Neural cell (in vitro differentiated cells): ENCODE data around the gene ADARB1.

Source experiments
- EP300 ChIP-seq: fragments of 450-650 bp; conservative IDR thresholded peaks from 2 replicates; pipeline ENCODE4 v1.6.1; 2014; ENCODE audit warnings: antibody characterized with exemption, mild to moderate bottlenecking, moderate library complexity; ENCODE audit not compliant: poor library complexity, severe bottlenecking
- EZH2 ChIP-seq: fragments of 200-600, 300-800 bp; shearing (Covaris generic), sonication (generic); IDR thresholded peaks from 2 replicates; pipeline ENCODE4 v1.6.1; 2014; ENCODE audit warnings: antibody characterized with exemption, low read length, borderline replicate concordance, mild to moderate bottlenecking; ENCODE audit not compliant: insufficient read depth, poor library complexity, severe bottlenecking
- POLR2AphosphoS5 ChIP-seq: IDR thresholded peaks from 2 replicates; pipeline ENCODE4 v1.6.1; 2012
- RAD21 ChIP-seq: fragments of 450-650 bp; conservative IDR thresholded peaks from 2 replicates; pipeline ENCODE4 v1.6.1; 2014; ENCODE audit warnings: antibody characterized with exemption, mild to moderate bottlenecking, moderate library complexity
- SMC3 ChIP-seq: fragments of 450-650 bp; conservative IDR thresholded peaks from 2 replicates; pipeline ENCODE4 v1.6.1; 2014; ENCODE audit warnings: antibody characterized with exemption, mild to moderate bottlenecking, moderate library complexity; ENCODE audit not compliant: poor library complexity
- TAF1 ChIP-seq: IDR thresholded peaks from 2 replicates; pipeline ENCODE4 v1.6.1; 2012; ENCODE audit warnings: low read depth
- TF ChIP-seq, protein P1 (sequence below): fragments of 450-650 bp; IDR thresholded peaks from 2 replicates; pipeline ENCODE4 v1.5.1; 2014; ENCODE audit warnings: antibody characterized with exemption, mild to moderate bottlenecking, moderate library complexity; ENCODE audit not compliant: poor library complexity, severe bottlenecking
- TF ChIP-seq, protein P2 (sequence below): IDR thresholded peaks from 2 replicates; pipeline ENCODE4 v1.6.1; 2012; ENCODE audit warnings: borderline replicate concordance

DNA sequence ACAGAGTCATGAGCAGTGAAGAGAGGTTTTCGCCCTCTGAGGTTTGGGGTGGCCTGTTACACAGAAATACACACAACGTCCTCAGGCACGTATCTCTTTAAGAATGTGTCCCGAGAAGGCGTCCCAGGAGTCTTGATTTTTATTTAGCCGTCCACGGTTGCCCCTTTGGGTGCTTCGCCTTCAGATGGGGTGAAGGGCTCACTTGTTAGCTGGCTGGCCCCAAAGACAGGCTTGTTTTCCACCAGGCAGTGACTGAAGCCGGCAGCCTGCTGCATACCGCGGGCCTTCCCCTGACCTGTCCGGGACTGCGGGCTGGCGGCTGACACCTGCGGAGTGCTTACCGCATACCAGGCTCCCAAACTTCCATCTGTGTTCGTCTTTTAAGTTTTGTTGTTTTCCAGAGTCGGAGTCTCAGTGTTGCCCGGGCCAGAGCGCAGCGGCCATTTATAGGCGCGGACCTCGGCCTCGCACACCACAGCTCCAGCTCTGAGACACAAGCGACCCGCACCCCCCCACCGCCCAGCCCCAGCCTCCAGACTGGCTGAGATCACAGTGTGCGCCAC is 1.6 kb upstream of the ADARB1 start:
- TF ChIP-seq EP300, result no peak
- TF ChIP-seq, protein P1, sequence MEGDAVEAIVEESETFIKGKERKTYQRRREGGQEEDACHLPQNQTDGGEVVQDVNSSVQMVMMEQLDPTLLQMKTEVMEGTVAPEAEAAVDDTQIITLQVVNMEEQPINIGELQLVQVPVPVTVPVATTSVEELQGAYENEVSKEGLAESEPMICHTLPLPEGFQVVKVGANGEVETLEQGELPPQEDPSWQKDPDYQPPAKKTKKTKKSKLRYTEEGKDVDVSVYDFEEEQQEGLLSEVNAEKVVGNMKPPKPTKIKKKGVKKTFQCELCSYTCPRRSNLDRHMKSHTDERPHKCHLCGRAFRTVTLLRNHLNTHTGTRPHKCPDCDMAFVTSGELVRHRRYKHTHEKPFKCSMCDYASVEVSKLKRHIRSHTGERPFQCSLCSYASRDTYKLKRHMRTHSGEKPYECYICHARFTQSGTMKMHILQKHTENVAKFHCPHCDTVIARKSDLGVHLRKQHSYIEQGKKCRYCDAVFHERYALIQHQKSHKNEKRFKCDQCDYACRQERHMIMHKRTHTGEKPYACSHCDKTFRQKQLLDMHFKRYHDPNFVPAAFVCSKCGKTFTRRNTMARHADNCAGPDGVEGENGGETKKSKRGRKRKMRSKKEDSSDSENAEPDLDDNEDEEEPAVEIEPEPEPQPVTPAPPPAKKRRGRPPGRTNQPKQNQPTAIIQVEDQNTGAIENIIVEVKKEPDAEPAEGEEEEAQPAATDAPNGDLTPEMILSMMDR, result no peak
- no peak for TF ChIP-seq TAF1
- no peak for TF ChIP-seq POLR2AphosphoS5
- TF ChIP-seq EZH2, result no peak
- TF ChIP-seq, protein P2, sequence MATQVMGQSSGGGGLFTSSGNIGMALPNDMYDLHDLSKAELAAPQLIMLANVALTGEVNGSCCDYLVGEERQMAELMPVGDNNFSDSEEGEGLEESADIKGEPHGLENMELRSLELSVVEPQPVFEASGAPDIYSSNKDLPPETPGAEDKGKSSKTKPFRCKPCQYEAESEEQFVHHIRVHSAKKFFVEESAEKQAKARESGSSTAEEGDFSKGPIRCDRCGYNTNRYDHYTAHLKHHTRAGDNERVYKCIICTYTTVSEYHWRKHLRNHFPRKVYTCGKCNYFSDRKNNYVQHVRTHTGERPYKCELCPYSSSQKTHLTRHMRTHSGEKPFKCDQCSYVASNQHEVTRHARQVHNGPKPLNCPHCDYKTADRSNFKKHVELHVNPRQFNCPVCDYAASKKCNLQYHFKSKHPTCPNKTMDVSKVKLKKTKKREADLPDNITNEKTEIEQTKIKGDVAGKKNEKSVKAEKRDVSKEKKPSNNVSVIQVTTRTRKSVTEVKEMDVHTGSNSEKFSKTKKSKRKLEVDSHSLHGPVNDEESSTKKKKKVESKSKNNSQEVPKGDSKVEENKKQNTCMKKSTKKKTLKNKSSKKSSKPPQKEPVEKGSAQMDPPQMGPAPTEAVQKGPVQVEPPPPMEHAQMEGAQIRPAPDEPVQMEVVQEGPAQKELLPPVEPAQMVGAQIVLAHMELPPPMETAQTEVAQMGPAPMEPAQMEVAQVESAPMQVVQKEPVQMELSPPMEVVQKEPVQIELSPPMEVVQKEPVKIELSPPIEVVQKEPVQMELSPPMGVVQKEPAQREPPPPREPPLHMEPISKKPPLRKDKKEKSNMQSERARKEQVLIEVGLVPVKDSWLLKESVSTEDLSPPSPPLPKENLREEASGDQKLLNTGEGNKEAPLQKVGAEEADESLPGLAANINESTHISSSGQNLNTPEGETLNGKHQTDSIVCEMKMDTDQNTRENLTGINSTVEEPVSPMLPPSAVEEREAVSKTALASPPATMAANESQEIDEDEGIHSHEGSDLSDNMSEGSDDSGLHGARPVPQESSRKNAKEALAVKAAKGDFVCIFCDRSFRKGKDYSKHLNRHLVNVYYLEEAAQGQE, result no peak
- no peak for TF ChIP-seq SMC3
- TF ChIP-seq RAD21, result no peak
